ENCODE measurements around the gene GPX2. TPM values are rescaled to one million over a fixed set of nuclear protein-coding genes. Genes with fewer than 3 reads are reported as not detected.

The GPX2 gene
- total and polyA plus RNA-seq, 2 donors (not counting 3 experiments of a cell fraction or from before 2014, with no cell fraction given): not detected

- Histone ChIP-seq H3K4me2 (ENCODE audit: insufficient read depth, low read length) (no peak overlapping the region), H4K20me1 (replicated peaks; ENCODE audit: control insufficient read depth, extremely low read depth, insufficient read depth, low read length) (no peaks in the 10 kb centered on the region), H3K9me3 (replicated peaks; ENCODE audit: control insufficient read depth, insufficient read depth, low read length) (no peaks in the 10 kb centered on the region), H3K4me3 (replicated peaks in 1 of 3; ENCODE audit: insufficient read depth in 1 of 3, low read depth in 1 of 3, low read length in 3 of 3) (no peak overlapping the region), H3K9ac (replicated peaks; ENCODE audit: extremely low read depth, insufficient read depth, low read length) (no peak overlapping the region), H2AFZ (ENCODE audit: low read depth, low read length) (no peak overlapping the region), H3K27ac (ENCODE audit: insufficient read depth, low read depth, low read length) (no peak overlapping the region), H3K36me3 (ENCODE audit: control insufficient read depth in 2 of 2, extremely low read depth in 1 of 2, insufficient read depth in 2 of 2, low read length in 2 of 2) (no peaks in the 10 kb centered on the region), H3K4me1 (ENCODE audit: control insufficient read depth, extremely low read depth, insufficient read depth, low read length) (peaks cover 14% of the 10 kb centered on the region), H3K9me1 (replicated peaks; ENCODE audit: control insufficient read depth, extremely low read depth, insufficient read depth, low read length) (no peaks in the 10 kb centered on the region), H3K79me2 (ENCODE audit: control insufficient read depth, insufficient read depth, low read length) (no peaks in the 10 kb centered on the region), H3K27me3 (ENCODE audit: control insufficient read depth in 2 of 2, insufficient read depth in 2 of 2, low read length in 2 of 2) (no peaks in the 10 kb centered on the region)
- no peak for TF ChIP-seq EZH2 (IDR thresholded peaks at IDR 0.05; ENCODE audit: borderline replicate concordance, low read depth, low read length, severe bottlenecking)
- TF ChIP-seq MAX (IDR thresholded peaks at IDR 0.05; ENCODE audit: insufficient read depth, insufficient read length): no peak
- TF ChIP-seq POLR2AphosphoS5 (IDR thresholded peaks at IDR 0.05; ENCODE audit: insufficient read depth, low read depth, low read length): no peak
- TF ChIP-seq JUN (IDR thresholded peaks at IDR 0.05; ENCODE audit: borderline replicate concordance, insufficient read depth, insufficient read length, low read depth): no peak
- TF ChIP-seq GATA2 (IDR thresholded peaks at IDR 0.05; ENCODE audit: insufficient read depth, insufficient read length, low read depth, low read length): no peak
- no peak for TF ChIP-seq MYC (IDR thresholded peaks at IDR 0.05; ENCODE audit: low read depth, low read length)
- no peak for TF ChIP-seq FOS (IDR thresholded peaks at IDR 0.05; ENCODE audit: borderline replicate concordance, insufficient read depth, low read length)
- TF ChIP-seq POLR2A (IDR thresholded peaks at IDR 0.05; ENCODE audit: low read depth, low read length): no peak
- no peak for TF ChIP-seq CTCF (IDR thresholded peaks at IDR 0.05; ENCODE audit: extremely low read depth in 1 of 2, insufficient read depth in 1 of 2, low read depth in 1 of 2, low read length in 2 of 2)
- DNase-seq (ENCODE audit: low read depth, low spot score): no peak
- no peak for FAIRE-seq
- BruUV-seq (replicated peaks): no TSS peak
- ChIA-PET CTCF (interaction anchor here (1.7 to 2.5 kb wide), 3 partner anchors 11 to 59 kb away, joined by 5 to 7 read pairs (median 6); partner anchors contain the start of gene FNTB), POLR2A (no interaction called here)
- intact Hi-C loops (cut with micrococcal nuclease): no loop called here
- dilution Hi-C loops (cut with MboI; ENCODE audit: extremely low pct_ligation_motif_present, low sequenced_read_pairs): no loop called here
Measured at GRCh38 chr14:64970041-64970440, 27.5 kb upstream of the GPX2 start.
